ENCODE measurements around the gene RCE1.

DNA sequence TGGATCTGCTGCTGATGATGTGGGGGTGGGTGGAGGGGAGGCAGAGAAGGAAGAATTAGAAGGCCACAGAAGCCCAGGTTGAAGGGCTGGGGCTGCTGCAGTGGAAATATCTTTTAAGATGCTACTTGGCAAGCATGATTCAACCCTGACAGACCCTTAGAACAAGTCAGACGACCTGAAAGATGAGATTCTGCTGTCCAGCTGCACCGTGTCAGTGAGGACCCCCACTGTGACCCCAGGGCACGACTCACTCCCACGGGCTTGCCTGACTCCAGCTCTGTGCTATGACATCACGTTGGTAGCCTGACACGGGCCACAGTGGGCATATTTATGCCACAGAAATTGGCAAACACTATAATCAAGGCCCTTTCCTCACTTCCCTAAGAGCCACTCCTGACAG is 49.7 kb downstream of the RCE1 start:
- TF ChIP-seq PPARA (CRISPR knock-in tag; IDR thresholded peaks at IDR 0.05; ENCODE audit: borderline replicate concordance) (no peak), RARB (CRISPR knock-in tag; IDR thresholded peaks at IDR 0.05) (no peak), ZC3H10 (CRISPR knock-in tag; IDR thresholded peaks at IDR 0.05) (no peak), SNAI2 (CRISPR knock-in tag; IDR thresholded peaks at IDR 0.05) (no peak), ZFP30 (CRISPR knock-in tag; IDR thresholded peaks at IDR 0.05) (no peak), TOX (CRISPR knock-in tag; IDR thresholded peaks at IDR 0.05; ENCODE audit: borderline replicate concordance) (no peak), ZFP3 (CRISPR knock-in tag; IDR thresholded peaks at IDR 0.05) (no peak), ARNTL (CRISPR knock-in tag; IDR thresholded peaks at IDR 0.05; ENCODE audit: borderline replicate concordance, low read depth) (no peak), OSR1 (CRISPR knock-in tag; IDR thresholded peaks at IDR 0.05) (no peak), CSDC2 (CRISPR knock-in tag; IDR thresholded peaks at IDR 0.05) (no peak), ZNF8 (CRISPR knock-in tag; IDR thresholded peaks at IDR 0.05) (no peak)
- TF ChIP-seq, protein P1, sequence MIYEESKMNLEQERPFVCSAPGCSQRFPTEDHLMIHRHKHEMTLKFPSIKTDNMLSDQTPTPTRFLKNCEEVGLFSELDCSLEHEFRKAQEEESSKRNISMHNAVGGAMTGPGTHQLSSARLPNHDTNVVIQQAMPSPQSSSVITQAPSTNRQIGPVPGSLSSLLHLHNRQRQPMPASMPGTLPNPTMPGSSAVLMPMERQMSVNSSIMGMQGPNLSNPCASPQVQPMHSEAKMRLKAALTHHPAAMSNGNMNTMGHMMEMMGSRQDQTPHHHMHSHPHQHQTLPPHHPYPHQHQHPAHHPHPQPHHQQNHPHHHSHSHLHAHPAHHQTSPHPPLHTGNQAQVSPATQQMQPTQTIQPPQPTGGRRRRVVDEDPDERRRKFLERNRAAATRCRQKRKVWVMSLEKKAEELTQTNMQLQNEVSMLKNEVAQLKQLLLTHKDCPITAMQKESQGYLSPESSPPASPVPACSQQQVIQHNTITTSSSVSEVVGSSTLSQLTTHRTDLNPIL (CRISPR knock-in tag; IDR thresholded peaks at IDR 0.05; ENCODE audit: low read depth) = no peak
- TF ChIP-seq, protein P2, sequence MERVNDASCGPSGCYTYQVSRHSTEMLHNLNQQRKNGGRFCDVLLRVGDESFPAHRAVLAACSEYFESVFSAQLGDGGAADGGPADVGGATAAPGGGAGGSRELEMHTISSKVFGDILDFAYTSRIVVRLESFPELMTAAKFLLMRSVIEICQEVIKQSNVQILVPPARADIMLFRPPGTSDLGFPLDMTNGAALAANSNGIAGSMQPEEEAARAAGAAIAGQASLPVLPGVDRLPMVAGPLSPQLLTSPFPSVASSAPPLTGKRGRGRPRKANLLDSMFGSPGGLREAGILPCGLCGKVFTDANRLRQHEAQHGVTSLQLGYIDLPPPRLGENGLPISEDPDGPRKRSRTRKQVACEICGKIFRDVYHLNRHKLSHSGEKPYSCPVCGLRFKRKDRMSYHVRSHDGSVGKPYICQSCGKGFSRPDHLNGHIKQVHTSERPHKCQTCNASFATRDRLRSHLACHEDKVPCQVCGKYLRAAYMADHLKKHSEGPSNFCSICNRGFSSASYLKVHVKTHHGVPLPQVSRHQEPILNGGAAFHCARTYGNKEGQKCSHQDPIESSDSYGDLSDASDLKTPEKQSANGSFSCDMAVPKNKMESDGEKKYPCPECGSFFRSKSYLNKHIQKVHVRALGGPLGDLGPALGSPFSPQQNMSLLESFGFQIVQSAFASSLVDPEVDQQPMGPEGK (CRISPR knock-in tag; IDR thresholded peaks at IDR 0.05; ENCODE audit: borderline replicate concordance) = no peak
- TF ChIP-seq, protein P3, sequence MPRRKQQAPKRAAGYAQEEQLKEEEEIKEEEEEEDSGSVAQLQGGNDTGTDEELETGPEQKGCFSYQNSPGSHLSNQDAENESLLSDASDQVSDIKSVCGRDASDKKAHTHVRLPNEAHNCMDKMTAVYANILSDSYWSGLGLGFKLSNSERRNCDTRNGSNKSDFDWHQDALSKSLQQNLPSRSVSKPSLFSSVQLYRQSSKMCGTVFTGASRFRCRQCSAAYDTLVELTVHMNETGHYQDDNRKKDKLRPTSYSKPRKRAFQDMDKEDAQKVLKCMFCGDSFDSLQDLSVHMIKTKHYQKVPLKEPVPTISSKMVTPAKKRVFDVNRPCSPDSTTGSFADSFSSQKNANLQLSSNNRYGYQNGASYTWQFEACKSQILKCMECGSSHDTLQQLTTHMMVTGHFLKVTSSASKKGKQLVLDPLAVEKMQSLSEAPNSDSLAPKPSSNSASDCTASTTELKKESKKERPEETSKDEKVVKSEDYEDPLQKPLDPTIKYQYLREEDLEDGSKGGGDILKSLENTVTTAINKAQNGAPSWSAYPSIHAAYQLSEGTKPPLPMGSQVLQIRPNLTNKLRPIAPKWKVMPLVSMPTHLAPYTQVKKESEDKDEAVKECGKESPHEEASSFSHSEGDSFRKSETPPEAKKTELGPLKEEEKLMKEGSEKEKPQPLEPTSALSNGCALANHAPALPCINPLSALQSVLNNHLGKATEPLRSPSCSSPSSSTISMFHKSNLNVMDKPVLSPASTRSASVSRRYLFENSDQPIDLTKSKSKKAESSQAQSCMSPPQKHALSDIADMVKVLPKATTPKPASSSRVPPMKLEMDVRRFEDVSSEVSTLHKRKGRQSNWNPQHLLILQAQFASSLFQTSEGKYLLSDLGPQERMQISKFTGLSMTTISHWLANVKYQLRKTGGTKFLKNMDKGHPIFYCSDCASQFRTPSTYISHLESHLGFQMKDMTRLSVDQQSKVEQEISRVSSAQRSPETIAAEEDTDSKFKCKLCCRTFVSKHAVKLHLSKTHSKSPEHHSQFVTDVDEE (CRISPR knock-in tag; IDR thresholded peaks at IDR 0.05) = no peak

Data from SK-N-SH treated with all-trans-retinoic acid at 6 μM for 48 hours (cell line).